Measurements from ENCODE around the gene NSF.
"Not testable (repeated sequence)": the region's sequence is repeated elsewhere in the genome, so short reads cannot be mapped to it uniquely, and the experiment has no call there.

The NSF gene

GRCh38 chr17:46699014-46699413, 108.5 kb downstream of the NSF start:
- H3K4me1 ChIP-seq (ENCODE audit: control insufficient read depth in 1 of 2, insufficient read depth in 1 of 2, low read depth in 1 of 2, low read length in 1 of 2); H3K27ac ChIP-seq; H3K36me3 ChIP-seq; H3K4me3 ChIP-seq (ENCODE audit: low read depth in 1 of 2, low read length in 1 of 2); H3K9me3 ChIP-seq; H3K27me3 ChIP-seq: not testable (repeated sequence)

DNA sequence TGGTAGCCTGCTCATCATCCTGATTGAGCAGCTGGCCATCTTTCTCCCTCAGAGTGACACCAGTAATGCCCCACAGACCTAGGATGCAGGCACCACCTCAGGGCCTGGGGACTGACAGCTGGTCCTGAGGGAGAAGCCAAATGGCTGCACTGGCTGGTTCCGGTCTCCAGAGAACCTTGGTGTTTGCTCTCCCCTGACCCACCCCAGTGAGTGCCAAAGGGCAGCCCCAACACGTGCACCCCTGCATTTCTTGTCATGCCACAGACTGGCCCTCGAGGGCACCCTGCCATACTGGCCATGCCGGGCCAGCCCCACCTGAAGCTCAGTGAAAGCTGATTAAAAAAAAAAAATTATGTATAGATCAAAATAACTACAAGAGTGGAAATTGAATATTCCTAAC, 127.5 kb downstream of the NSF start:
- TF ChIP-seq, protein P1, sequence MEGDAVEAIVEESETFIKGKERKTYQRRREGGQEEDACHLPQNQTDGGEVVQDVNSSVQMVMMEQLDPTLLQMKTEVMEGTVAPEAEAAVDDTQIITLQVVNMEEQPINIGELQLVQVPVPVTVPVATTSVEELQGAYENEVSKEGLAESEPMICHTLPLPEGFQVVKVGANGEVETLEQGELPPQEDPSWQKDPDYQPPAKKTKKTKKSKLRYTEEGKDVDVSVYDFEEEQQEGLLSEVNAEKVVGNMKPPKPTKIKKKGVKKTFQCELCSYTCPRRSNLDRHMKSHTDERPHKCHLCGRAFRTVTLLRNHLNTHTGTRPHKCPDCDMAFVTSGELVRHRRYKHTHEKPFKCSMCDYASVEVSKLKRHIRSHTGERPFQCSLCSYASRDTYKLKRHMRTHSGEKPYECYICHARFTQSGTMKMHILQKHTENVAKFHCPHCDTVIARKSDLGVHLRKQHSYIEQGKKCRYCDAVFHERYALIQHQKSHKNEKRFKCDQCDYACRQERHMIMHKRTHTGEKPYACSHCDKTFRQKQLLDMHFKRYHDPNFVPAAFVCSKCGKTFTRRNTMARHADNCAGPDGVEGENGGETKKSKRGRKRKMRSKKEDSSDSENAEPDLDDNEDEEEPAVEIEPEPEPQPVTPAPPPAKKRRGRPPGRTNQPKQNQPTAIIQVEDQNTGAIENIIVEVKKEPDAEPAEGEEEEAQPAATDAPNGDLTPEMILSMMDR (IDR thresholded peaks at IDR 0.05): no peak
- Histone ChIP-seq H3K27me3 (no peaks in the 10 kb centered on the region), H3K36me3 (peaks cover 78% of the 10 kb centered on the region), H3K4me3 (ENCODE audit: low read depth in 1 of 2, low read length in 1 of 2) (no peak overlapping the region), H3K4me1 (ENCODE audit: control insufficient read depth in 1 of 2, insufficient read depth in 1 of 2, low read depth in 1 of 2, low read length in 1 of 2) (peaks cover 0 to 6% of the 10 kb centered on the region in 2 experiments), H3K9me3 (no peaks in the 10 kb centered on the region), H3K27ac (no peak overlapping the region)

- H3K36me3 ChIP-seq: peaks cover 70% of the 10 kb centered on the region
- no peaks in the 10 kb centered on the region for H3K27me3 ChIP-seq
- H3K9me3 ChIP-seq: no peaks in the 10 kb centered on the region
- TF ChIP-seq, protein P1 (IDR thresholded peaks at IDR 0.05): no peak
- no peak overlapping the region for H3K27ac ChIP-seq
- peaks cover 0 to 6% of the 10 kb centered on the region in 2 experiments for H3K4me1 ChIP-seq (ENCODE audit: control insufficient read depth in 1 of 2, insufficient read depth in 1 of 2, low read depth in 1 of 2, low read length in 1 of 2)
- H3K4me3 ChIP-seq (ENCODE audit: low read depth in 1 of 2, low read length in 1 of 2): no peak overlapping the region
Measured at GRCh38 chr17:46719891-46720290, 129.4 kb downstream of the NSF start.

DNA sequence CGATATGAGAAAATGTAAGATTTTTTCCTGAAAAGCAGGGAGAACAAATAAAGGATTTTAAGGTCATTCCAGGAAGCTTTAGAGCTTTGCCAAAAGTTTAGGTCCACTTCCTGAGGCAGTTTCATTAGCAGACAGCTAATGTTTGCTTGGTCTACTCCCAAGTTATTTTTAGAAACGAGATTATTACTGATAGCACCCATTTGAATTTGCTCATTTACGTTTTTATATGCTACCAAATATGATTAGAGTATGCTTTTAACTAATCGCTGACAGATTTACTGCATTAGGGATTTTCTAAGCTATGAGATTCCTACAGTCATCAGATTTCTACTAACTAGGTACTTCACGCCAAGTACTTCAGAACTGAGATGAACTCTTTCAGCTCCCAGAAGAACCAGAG, 129.9 kb downstream of the NSF start:
- Histone ChIP-seq H3K27ac (no peak overlapping the region), H3K27me3 (no peaks in the 10 kb centered on the region), H3K36me3 (peaks cover 64% of the 10 kb centered on the region), H3K4me3 (ENCODE audit: low read depth in 1 of 2, low read length in 1 of 2) (no peak overlapping the region), H3K4me1 (ENCODE audit: control insufficient read depth in 1 of 2, insufficient read depth in 1 of 2, low read depth in 1 of 2, low read length in 1 of 2) (peaks cover 0 to 6% of the 10 kb centered on the region in 2 experiments), H3K9me3 (no peaks in the 10 kb centered on the region)
- TF ChIP-seq, protein P1 (IDR thresholded peaks at IDR 0.05): no peak

DNA sequence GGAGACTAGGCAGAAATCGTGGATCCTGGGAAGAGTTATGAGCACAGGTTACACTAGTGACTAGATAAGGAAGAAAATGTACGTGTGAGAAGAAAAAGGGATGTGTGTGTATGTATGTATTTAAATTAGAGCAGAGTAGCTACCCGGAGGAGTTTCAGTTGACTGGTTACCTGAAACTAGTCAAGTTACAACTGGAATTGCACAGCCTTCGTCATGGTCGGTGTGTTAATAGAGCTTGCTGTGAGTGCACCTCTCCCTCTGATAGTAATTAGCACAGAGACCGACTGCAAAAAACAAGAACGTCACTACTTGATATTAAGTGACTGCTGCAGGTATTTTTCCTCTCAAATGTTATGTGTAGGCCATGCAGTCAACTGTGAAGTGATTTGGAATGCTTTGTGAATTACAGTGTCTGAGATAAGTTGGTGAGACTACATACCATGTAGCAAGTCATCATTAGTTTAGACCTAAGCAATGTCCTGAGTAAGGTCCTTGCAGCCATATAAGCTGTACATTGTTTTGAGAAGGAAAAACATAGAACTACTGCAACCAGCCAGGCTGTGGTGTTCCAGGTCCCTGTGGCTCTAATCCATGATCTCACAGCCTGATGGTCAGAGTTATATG, 132.3 kb downstream of the NSF start:
- no peaks in the 10 kb centered on the region for H3K9me3 ChIP-seq
- no peak overlapping the region for H3K4me3 ChIP-seq (ENCODE audit: low read depth in 1 of 2, low read length in 1 of 2)
- H3K36me3 ChIP-seq: peaks cover 61% of the 10 kb centered on the region
- no peak overlapping the region for H3K27ac ChIP-seq
- H3K27me3 ChIP-seq: no peaks in the 10 kb centered on the region
- peaks cover 0 to 6% of the 10 kb centered on the region in 2 experiments for H3K4me1 ChIP-seq (ENCODE audit: control insufficient read depth in 1 of 2, insufficient read depth in 1 of 2, low read depth in 1 of 2, low read length in 1 of 2)
- TF ChIP-seq, protein P1 (IDR thresholded peaks at IDR 0.05): no peak

DNA sequence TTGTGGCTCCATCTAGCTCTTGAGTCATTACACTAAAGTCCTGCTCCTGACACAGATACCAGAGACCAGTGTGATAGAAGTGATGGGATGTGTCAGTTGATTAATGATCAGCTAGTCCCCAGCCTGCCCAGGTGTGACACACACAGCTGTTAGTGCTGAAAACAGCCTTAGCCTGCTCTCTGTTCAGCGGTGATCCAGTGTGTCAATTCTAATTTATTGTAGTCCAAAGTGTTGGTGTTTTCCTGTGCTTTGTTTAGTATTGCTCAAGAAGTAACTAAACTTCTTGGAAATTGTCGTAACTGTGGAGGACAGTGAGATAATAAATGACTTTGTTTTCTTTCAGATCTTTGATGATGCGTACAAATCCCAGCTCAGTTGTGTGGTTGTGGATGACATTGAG, 135.7 kb downstream of the NSF start:
- no peak overlapping the region for H3K27ac ChIP-seq
- peaks cover 0 to under 1% of the 10 kb centered on the region in 2 experiments for H3K4me1 ChIP-seq (ENCODE audit: control insufficient read depth in 1 of 2, insufficient read depth in 1 of 2, low read depth in 1 of 2, low read length in 1 of 2)
- TF ChIP-seq, protein P1 (IDR thresholded peaks at IDR 0.05): no peak
- no peaks in the 10 kb centered on the region for H3K27me3 ChIP-seq
- no peaks in the 10 kb centered on the region for H3K9me3 ChIP-seq
- no peak overlapping the region for H3K4me3 ChIP-seq (ENCODE audit: low read depth in 1 of 2, low read length in 1 of 2)
- peaks cover 68% of the 10 kb centered on the region for H3K36me3 ChIP-seq
